Left renal pelvis (tissue), 4 donors: ENCODE data around the gene MECP2. TPM values are rescaled to one million over a fixed set of nuclear protein-coding genes. Genes with fewer than 3 reads are reported as not detected.
A peak's percentile ranks its signal among the peaks of the same experiment; 100 is the strongest.

Experiments used
- DNase-seq, 4 donors: peaks; one replicate each; pipeline ENCODE4 v3.0.0-alpha.2; 2013; ENCODE audit warnings: low read depth in 4 of 4, low spot score in 3 of 4
- polyA plus RNA-seq, 4 donors: library from polyadenylated mRNA; unstranded; fragments of 120-200 nt; gene quantifications; one replicate each; pipeline ENCODE4 v1.2.1, GENCODE V29; 2013; ENCODE audit not compliant: insufficient read length in 4 of 4

MECP2 gene
- polyA plus RNA-seq, 4 donors, result 23.2 to 31.9 (median 29.7) TPM

DNA sequence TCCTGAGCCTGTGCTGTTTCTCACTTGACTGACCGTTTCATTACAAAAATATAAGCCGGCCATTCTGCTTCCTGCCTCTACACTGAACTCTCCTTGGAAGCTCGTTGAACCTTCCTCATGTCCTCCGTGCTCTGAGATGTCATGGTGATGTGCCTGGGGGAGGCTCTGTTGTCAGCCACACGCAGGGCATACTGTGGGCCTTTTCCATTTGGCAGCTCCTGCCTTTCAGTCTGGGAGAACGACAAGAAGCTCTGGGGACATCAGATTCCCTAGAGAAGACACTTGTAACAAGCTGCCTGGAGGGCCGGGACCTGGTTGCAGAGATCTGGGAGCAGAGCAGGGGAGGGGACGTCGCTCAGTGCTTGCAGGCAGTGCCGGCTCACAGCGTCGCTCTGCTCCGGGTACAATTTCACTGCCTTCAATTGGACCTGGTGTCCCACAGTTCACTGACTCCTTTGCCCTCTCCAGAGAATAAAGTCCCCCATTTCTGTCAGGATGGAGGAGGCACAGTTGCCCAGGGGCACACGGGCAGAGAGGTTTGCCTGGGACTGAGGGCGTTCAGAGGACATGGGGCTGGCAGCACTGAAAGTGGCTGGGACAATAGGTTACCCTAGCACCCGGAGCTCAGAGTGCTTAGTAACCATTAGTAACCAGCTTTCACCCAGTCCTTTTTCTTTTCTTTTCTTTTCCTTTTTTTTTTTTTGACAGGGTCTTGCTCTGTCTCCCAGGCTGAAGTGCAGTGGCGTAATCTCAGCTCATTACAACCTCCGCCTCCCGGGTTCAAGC lies 19.1 kb upstream of the MECP2 start:
- no peak for DNase-seq

DNA sequence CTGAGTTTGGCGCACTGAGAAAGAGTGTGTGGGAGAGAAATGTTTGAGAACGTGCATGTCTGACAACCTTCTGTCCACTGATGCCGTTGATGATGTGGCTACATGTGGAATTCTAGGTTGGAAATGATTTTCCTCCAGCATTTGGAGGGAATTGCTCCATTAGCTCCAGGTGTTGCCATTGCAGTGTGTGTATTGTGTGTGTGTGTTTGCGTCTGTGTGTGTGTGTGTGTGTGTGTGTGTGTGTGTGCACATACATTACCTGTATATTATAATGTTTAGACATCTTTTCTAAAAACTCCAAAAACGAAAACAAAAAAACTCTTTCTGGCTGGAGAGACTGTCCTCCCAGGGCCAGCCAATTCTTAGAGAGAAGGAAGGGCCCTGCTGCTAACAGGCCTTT lies 18.2 kb upstream of the MECP2 start:
- no peak for DNase-seq

DNA sequence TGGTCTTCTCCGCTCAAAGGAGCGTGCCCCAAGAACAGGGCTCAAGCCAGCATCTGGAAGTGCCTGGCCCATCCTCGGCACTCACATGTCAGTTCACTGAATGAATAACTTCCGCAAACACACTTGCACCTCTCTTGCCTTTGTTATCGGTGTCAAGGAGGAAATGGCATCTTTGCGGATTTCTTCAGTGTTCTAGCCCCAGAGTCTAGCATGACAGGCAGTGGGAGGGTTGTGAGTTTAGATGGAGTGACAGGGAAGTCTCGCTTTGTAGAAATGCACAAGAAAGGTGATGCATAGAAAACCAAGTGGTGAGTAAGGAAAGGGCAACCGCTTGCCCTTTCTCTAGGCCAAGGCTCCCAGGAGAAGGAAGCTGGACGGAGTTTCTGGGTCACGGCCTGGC lies 17.6 kb upstream of the MECP2 start:
- no peak for DNase-seq

DNA sequence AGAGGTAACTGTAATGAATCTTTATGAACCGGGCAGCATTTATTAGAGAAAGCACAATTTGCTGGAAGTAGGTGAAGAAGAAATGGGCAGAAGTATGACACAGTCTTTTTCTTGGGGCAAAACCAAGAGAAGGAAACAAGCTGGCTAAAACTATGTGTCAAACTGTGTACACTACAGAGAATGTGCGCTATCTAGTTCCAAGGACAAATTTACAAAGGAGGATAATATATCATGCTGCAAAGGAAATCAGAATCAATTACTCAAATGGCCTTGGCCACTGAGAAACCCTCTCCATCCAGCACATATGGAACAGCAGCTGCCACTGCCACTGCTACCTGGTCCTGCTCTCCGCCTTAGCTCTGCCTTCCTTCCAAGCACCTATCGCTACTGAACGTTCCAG lies 17.1 kb upstream of the MECP2 start:
- DNase-seq, result no peak

DNA sequence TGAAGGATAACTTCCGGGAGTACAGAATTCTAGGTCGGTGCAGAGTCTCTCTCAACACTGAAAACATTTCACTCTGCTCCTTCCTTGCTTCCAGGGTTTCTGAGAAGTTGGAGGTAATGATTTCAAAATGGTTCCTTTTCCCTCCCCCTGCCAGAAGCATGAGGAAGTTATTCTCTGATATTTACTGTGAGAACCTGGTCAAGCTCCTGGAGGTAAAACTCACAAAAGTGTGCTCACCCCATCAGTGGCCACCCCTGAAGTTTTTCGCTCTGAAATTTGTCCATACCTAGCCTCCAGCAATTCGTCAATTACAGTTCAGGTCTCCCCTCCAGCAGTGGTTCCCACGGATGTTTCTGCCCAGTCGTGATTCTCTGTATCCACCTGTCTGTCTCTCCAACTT lies 16.2 kb upstream of the MECP2 start:
- no peak for DNase-seq

- DNase-seq, result no peak
These were observed 1.0 kb upstream of the MECP2 start for GRCh38 chrX:154098551-154098950.

GRCh38 chrX:154097003-154097588 lies 421 bp downstream of the MECP2 start:
- DNase-seq, result peak in 3 of 4 donors; percentile 51 to 59 (median 54)

- no peak for DNase-seq
These were observed 1.1 kb downstream of the MECP2 start for GRCh38 chrX:154096140-154097002.

GRCh38 chrX:154094833-154095232 lies 2.7 kb downstream of the MECP2 start:
- DNase-seq, result no peak

- no peak for DNase-seq
These were observed 3.6 kb downstream of the MECP2 start for GRCh38 chrX:154093965-154094364.

GRCh38 chrX:154092371-154092770 lies 5.1 kb downstream of the MECP2 start:
- DNase-seq, result no peak

GRCh38 chrX:154091678-154092077 lies 5.8 kb downstream of the MECP2 start:
- DNase-seq, result no peak

- DNase-seq, result no peak
These were observed 6.8 kb downstream of the MECP2 start for GRCh38 chrX:154090731-154091130.

DNA sequence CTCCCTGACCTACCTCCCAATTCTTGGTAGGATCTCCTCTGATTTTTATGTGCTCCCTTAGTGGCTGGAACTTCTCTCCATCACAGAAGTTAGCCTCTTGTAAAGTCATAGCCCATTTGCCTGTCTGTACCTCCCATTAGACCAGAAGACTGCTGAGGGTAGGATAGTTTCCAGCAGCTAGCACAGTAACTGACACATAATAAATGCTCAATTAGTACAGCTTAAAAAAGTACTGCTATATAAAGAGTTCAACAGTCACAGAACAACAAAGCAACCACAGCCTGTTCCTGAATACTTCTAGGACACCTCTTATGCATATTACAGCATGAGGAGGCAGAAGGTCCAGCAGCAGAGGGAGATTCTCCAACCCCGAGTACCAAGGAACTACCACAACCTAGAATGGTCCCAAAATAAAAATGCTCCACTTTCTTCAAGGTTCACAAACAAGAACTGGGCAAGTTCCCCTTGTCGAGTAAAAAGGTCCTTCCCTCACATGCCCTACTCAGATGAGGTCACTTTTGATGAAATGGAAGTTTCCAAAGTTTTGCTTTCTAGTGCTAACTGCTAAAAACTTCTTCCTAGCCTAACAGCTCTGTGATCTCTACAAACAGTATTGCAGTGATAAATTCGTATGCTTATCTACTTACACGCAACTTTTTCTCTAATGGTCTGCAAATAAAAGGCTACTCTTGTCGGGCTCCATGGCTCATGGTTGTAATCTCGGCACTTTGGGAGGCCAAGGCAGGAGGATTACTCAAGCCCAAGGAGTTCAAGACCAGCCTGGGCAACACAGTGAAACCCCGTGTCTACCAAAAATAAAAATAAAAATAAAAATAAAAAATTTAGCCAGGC lies 12.8 kb downstream of the MECP2 start:
- DNase-seq, result no peak

DNA sequence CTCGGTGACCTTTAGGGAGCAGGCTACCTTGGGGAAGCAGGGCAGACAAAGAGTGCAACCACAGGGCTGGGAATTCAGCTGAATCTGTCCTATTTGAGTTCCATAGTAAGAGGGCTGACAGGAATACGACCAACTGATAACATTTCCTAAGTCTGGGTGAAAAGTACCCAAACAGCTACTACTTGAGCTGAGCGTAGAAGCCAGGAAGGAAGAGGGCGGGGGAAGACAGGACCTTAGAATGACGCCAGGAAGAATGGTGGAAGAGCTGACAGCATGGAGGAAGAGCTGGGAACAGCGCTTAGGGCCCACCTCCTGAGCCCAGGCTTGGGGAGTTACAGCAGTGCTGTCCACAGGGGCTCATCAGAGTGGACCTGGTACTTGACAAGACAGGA lies 14.4 kb downstream of the MECP2 start:
- no peak for DNase-seq

DNA sequence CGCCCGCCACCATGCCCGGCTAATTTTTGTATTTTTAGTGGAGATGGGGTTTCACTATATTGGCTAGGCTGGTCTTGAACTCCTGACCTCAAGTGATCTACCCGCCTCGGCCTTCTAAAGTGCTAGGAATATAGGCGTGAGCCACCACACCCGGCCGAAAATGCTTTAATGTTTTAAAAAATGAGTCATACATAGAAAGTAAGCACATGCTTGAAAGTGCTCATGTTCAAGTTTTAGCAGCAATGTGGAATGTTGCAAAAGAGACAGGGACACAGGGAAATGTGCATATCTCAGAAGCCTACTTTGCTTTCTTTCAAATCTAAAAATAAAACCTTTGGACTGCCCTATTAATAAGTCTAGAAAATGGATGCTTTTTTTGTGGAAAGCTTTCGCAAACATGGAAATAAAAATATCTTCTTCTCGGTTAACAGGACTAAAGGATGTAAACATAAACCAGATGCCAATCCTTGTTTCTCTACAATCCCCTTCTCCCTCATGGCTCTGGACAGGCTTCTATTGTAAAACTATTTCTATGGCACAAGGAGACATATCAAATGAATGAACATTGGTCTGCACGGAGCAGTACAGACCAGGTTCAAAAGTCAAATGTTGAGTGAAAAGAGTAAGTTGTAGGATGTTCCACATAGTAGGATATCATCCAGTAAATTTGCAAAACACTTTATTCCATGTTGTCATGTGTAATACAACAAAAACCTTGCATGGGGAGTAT lies 15.0 kb downstream of the MECP2 start:
- no peak for DNase-seq

DNA sequence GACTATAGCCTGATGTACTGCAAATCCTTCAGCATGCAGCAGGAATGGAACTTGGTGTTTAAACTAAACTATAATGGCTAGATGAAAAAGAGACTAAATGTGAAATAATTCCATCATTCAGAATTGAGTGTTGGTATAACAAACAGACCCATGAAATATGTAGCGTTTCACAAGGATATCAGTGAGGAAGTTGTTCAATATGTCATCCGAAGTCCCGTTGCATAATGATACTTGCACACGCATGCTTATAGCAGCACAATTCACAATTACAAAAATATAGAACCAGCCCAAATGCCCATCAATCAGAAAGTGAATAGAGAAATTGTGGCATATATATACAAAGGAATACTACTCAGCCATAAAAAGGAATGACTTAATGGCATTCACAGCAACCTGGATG lies 20.4 kb downstream of the MECP2 start:
- DNase-seq, result no peak

GRCh38 chrX:154074199-154074598 lies 23.3 kb downstream of the MECP2 start:
- DNase-seq, result no peak

GRCh38 chrX:154072192-154072591 lies 25.3 kb downstream of the MECP2 start:
- no peak for DNase-seq

DNA sequence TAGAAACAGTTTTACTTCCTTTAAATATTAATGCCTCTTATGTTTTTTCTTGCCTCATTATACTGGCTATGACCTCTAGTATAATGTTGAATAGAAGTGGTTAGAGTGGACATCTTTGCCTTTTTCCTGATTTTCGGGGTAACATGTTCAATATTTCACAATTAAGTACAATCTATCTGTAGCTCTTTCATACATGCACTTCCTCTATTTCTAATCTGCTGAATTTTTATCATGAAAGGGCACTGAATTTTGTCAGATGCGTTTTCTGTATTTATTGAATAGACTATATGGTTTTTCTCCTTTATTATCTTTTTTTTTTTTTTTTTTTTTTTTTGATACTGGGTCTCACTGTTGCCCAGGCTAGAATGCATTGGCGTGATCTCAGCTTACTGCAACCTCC lies 29.0 kb downstream of the MECP2 start:
- DNase-seq, result no peak
